ENCODE data around the gene SNX3.
"Not testable (repeated sequence)": the region's sequence is repeated elsewhere in the genome, so short reads cannot be mapped to it uniquely, and the experiment has no call there.

SNX3 gene

DNA sequence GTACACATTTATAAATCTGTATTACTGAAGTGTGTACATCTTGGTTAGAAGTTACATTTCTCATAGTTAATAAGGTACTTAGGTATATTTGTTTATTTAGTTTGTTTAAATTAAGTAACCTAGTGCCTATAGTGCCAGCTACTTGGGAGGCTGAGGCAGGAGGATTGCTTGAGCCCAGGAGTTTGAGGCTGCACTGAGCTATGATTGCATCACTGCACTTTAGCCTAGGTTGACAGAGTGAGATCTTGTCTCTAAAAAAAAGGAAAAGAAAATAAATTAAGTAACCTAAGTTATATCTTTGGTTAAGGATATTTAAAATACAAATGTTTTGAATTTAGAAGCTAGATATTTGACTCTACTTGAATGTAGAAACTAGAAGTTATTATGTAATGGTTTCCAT lies 24.5 kb upstream of the SNX3 start:
- TF ChIP-seq YY1 (IDR thresholded peaks at IDR 0.05; ENCODE audit: insufficient read depth, insufficient read length) = no peak
- no peak for TF ChIP-seq SUZ12 (IDR thresholded peaks at IDR 0.05; ENCODE audit: extremely low read depth, insufficient read depth, insufficient read length)
- no peak for TF ChIP-seq ZNF274 (IDR thresholded peaks at IDR 0.05; ENCODE audit: low read depth, low read length)
- no peak for DNase-seq (ENCODE audit: low read depth, low spot score)
- Histone ChIP-seq H3K9me3 (ENCODE audit: insufficient read depth, low read length) (no peaks in the 10 kb centered on the region), H3K36me3 (ENCODE audit: insufficient read depth, insufficient read length, low read length) (no peaks in the 10 kb centered on the region), H3K27me3 (ENCODE audit: insufficient read depth, insufficient read length) (no peaks in the 10 kb centered on the region), H3K4me1 (ENCODE audit: insufficient read depth, insufficient read length) (no peaks in the 10 kb centered on the region), H3K4me3 (ENCODE audit: insufficient read length, low read depth) (no peak overlapping the region), H3K9ac (ENCODE audit: insufficient read length, low read depth) (no peak overlapping the region)

- H3K9ac ChIP-seq (ENCODE audit: insufficient read length, low read depth) = no peak overlapping the region
- no peak for DNase-seq (ENCODE audit: low read depth, low spot score)
- no peaks in the 10 kb centered on the region for H3K9me3 ChIP-seq (ENCODE audit: insufficient read depth, low read length)
- H3K36me3 ChIP-seq (ENCODE audit: insufficient read depth, insufficient read length, low read length) = no peaks in the 10 kb centered on the region
- H3K27me3 ChIP-seq (ENCODE audit: insufficient read depth, insufficient read length) = no peaks in the 10 kb centered on the region
- no peak overlapping the region for H3K4me3 ChIP-seq (ENCODE audit: insufficient read length, low read depth)
- H3K4me1 ChIP-seq (ENCODE audit: insufficient read depth, insufficient read length) = no peaks in the 10 kb centered on the region
- TF ChIP-seq ZNF274 (IDR thresholded peaks at IDR 0.05; ENCODE audit: low read depth, low read length) (no peak), SUZ12 (IDR thresholded peaks at IDR 0.05; ENCODE audit: extremely low read depth, insufficient read depth, insufficient read length) (no peak), YY1 (IDR thresholded peaks at IDR 0.05; ENCODE audit: insufficient read depth, insufficient read length) (no peak)
Measured at GRCh38 chr6:108277831-108278230, 17.0 kb upstream of the SNX3 start.

DNA sequence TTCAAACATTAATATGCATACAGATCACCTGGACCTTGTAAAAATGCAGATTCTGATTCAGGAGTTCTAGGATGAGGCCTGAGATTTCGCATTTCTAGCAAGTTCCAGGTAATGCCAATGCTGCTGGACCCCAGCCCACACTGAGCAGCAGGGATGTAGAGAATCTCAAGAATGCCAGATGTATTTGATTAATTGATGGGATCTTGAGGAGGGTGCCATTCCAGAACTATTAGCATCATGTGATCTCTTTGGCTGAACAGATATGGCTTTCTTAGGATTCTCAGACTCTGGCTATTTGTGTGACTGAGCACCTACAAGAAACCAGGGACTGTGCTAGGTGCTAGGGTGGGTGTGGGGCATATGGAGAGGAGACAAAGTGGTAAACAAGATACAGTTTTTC lies 16.5 kb upstream of the SNX3 start:
- no peaks in the 10 kb centered on the region for H3K4me1 ChIP-seq (ENCODE audit: insufficient read depth, insufficient read length)

GRCh38 chr6:108275976-108276375 lies 15.1 kb upstream of the SNX3 start:
- H3K9ac ChIP-seq (ENCODE audit: insufficient read length, low read depth) = no peak overlapping the region
- no peak for DNase-seq (ENCODE audit: low read depth, low spot score)
- no peaks in the 10 kb centered on the region for H3K4me1 ChIP-seq (ENCODE audit: insufficient read depth, insufficient read length)
- no peaks in the 10 kb centered on the region for H3K36me3 ChIP-seq (ENCODE audit: insufficient read depth, insufficient read length, low read length)
- H3K27me3 ChIP-seq (ENCODE audit: insufficient read depth, insufficient read length) = no peaks in the 10 kb centered on the region
- no peaks in the 10 kb centered on the region for H3K9me3 ChIP-seq (ENCODE audit: insufficient read depth, low read length)
- TF ChIP-seq ZNF274 (IDR thresholded peaks at IDR 0.05; ENCODE audit: low read depth, low read length) (no peak), YY1 (IDR thresholded peaks at IDR 0.05; ENCODE audit: insufficient read depth, insufficient read length) (no peak), SUZ12 (IDR thresholded peaks at IDR 0.05; ENCODE audit: extremely low read depth, insufficient read depth, insufficient read length) (no peak)
- no peak overlapping the region for H3K4me3 ChIP-seq (ENCODE audit: insufficient read length, low read depth)

More for the DNA sequence above, 16.5 kb upstream of the SNX3 start:
- Histone ChIP-seq H3K9ac (ENCODE audit: insufficient read length, low read depth) (no peak overlapping the region), H3K9me3 (ENCODE audit: insufficient read depth, low read length) (no peaks in the 10 kb centered on the region), H3K27me3 (ENCODE audit: insufficient read depth, insufficient read length) (no peaks in the 10 kb centered on the region), H3K36me3 (ENCODE audit: insufficient read depth, insufficient read length, low read length) (no peaks in the 10 kb centered on the region), H3K4me3 (ENCODE audit: insufficient read length, low read depth) (no peak overlapping the region)
- DNase-seq (ENCODE audit: low read depth, low spot score) = no peak
- TF ChIP-seq ZNF274 (IDR thresholded peaks at IDR 0.05; ENCODE audit: low read depth, low read length) (no peak), SUZ12 (IDR thresholded peaks at IDR 0.05; ENCODE audit: extremely low read depth, insufficient read depth, insufficient read length) (no peak)

DNA sequence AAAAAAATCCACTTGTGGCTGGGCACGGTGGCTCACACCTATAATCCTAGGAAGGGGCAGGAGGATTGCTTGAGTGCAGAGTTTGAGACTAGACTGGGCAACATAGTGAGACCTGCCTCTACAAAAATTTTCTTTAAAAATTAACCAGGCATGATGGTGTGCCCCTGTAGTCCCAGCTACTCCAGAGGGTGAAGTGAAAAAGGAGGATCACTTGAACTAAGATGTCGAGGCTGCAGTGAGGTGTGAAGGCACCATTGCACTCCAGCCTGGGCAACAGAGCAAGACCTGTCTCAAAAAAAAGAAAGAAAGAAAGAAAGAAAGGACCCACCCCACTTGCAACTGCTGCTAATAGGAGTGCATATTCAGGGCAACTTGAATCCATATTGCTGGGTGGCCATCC lies 13.7 kb upstream of the SNX3 start:
- H3K27me3 ChIP-seq (ENCODE audit: insufficient read depth, insufficient read length) = no peaks in the 10 kb centered on the region
- no peak for DNase-seq (ENCODE audit: low read depth, low spot score)
- TF ChIP-seq ZNF274 (IDR thresholded peaks at IDR 0.05; ENCODE audit: low read depth, low read length) = no peak
- TF ChIP-seq YY1 (IDR thresholded peaks at IDR 0.05; ENCODE audit: insufficient read depth, insufficient read length) = no peak
- no peak for TF ChIP-seq SUZ12 (IDR thresholded peaks at IDR 0.05; ENCODE audit: extremely low read depth, insufficient read depth, insufficient read length)
- H3K36me3 ChIP-seq (ENCODE audit: insufficient read depth, insufficient read length, low read length) = no peaks in the 10 kb centered on the region
- H3K9me3 ChIP-seq (ENCODE audit: insufficient read depth, low read length) = no peaks in the 10 kb centered on the region; the same call in 1 of the 2 replicates
- H3K4me1 ChIP-seq (ENCODE audit: insufficient read depth, insufficient read length) = no peaks in the 10 kb centered on the region
- no peak overlapping the region for H3K4me3 ChIP-seq (ENCODE audit: insufficient read length, low read depth)
- no peak overlapping the region for H3K9ac ChIP-seq (ENCODE audit: insufficient read length, low read depth)

DNA sequence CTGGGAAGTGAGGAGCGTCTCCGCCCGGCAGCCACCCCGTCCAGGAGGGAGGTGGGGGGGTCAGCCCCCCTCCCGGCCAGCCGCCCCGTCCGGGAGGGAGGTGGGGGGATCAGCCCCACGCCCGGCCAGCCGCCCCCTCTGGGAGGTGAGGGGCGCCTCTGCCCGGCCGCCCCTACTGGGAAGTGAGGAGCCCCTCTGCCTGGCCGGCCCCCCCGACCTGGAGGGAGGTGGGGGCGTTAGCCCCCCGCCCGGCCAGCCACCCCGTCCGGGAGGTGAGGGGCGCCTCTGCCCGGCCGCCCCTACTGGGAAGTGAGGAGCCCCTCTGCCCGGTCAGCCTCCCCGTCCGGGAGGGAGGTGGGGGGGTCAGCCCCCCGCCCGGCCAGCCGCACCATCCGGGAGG lies 9.1 kb upstream of the SNX3 start:
- not testable (repeated sequence) for H3K4me3 ChIP-seq (ENCODE audit: insufficient read length, low read depth); H3K9me3 ChIP-seq (ENCODE audit: insufficient read depth, low read length); H3K9ac ChIP-seq (ENCODE audit: insufficient read length, low read depth); H3K27me3 ChIP-seq (ENCODE audit: insufficient read depth, insufficient read length); H3K36me3 ChIP-seq (ENCODE audit: insufficient read depth, insufficient read length, low read length); DNase-seq (ENCODE audit: low read depth, low spot score); H3K4me1 ChIP-seq (ENCODE audit: insufficient read depth, insufficient read length)

GRCh38 chr6:108268845-108269244 lies 8.0 kb upstream of the SNX3 start:
- H3K4me3 ChIP-seq (ENCODE audit: insufficient read length, low read depth) = no peak overlapping the region
- no peaks in the 10 kb centered on the region; the same call in 1 of the 2 replicates for H3K9me3 ChIP-seq (ENCODE audit: insufficient read depth, low read length)
- no peak overlapping the region for H3K9ac ChIP-seq (ENCODE audit: insufficient read length, low read depth)
- TF ChIP-seq YY1 (IDR thresholded peaks at IDR 0.05; ENCODE audit: insufficient read depth, insufficient read length) (no peak), ZNF274 (IDR thresholded peaks at IDR 0.05; ENCODE audit: low read depth, low read length) (no peak), SUZ12 (IDR thresholded peaks at IDR 0.05; ENCODE audit: extremely low read depth, insufficient read depth, insufficient read length) (no peak)
- H3K27me3 ChIP-seq (ENCODE audit: insufficient read depth, insufficient read length) = no peaks in the 10 kb centered on the region
- no peaks in the 10 kb centered on the region for H3K36me3 ChIP-seq (ENCODE audit: insufficient read depth, insufficient read length, low read length)
- no peaks in the 10 kb centered on the region for H3K4me1 ChIP-seq (ENCODE audit: insufficient read depth, insufficient read length)
- DNase-seq (ENCODE audit: low read depth, low spot score) = no peak

GRCh38 chr6:108263371-108263770 lies 2.5 kb upstream of the SNX3 start:
- no peak for DNase-seq (ENCODE audit: low read depth, low spot score)
- Histone ChIP-seq H3K4me3 (ENCODE audit: insufficient read length, low read depth) (no peak overlapping the region), H3K36me3 (ENCODE audit: insufficient read depth, insufficient read length, low read length) (no peaks in the 10 kb centered on the region), H3K9me3 (ENCODE audit: insufficient read depth, low read length) (no peaks in the 10 kb centered on the region), H3K4me1 (ENCODE audit: insufficient read depth, insufficient read length) (no peaks in the 10 kb centered on the region), H3K9ac (ENCODE audit: insufficient read length, low read depth) (no peak overlapping the region), H3K27me3 (ENCODE audit: insufficient read depth, insufficient read length) (no peaks in the 10 kb centered on the region)
- TF ChIP-seq YY1 (IDR thresholded peaks at IDR 0.05; ENCODE audit: insufficient read depth, insufficient read length) = no peak
- no peak for TF ChIP-seq ZNF274 (IDR thresholded peaks at IDR 0.05; ENCODE audit: low read depth, low read length)
- no peak for TF ChIP-seq SUZ12 (IDR thresholded peaks at IDR 0.05; ENCODE audit: extremely low read depth, insufficient read depth, insufficient read length)
